PC-3 (cell line): ENCODE data around the gene KANK2. TPM values are rescaled to one million over a fixed set of nuclear protein-coding genes. Genes with fewer than 3 reads are reported as not detected.

Source experiments
- ATAC-seq: fragments of 200-7000 bp; cut with Tn5 transposase; 2 replicates; pipeline ENCODE4 v1.9.1; 2020; ENCODE audit warnings: mild to moderate bottlenecking, moderate library complexity
- BruUV-seq: library from RNA; stranded (reverse); fragments of 400-500 nt; replicated peaks from 2 replicates; lab custom pipeline; 2021; lab: Mats Ljungman, UMichigan
- CTCF ChIA-PET: fragments of 300-600 bp; sonication (Branson Sonifier 250); formaldehyde crosslinking; loops from one replicate; lab custom pipeline; 2022; ENCODE audit warnings: antibody characterized with exemption; lab: Charles Lee
- POLR2A ChIA-PET: fragments of 300-600 bp; sonication (Branson Sonifier 250); formaldehyde crosslinking; loops from one replicate; lab custom pipeline; 2022; ENCODE audit warnings: antibody characterized with exemption; ENCODE audit not compliant: unreplicated experiment; lab: Charles Lee
- DNase-seq: peaks from one replicate; pipeline ENCODE4 v3.0.0-alpha.2; 2015
- H2AFZ ChIP-seq: fragments of 300-600 bp; sonication (generic); 2 replicates; pipeline ENCODE4 v1.6.0; 2016; ENCODE audit warnings: antibody characterized with exemption, low read length
- H3F3A ChIP-seq: fragments of 300-600 bp; sonication (generic); one replicate; pipeline ENCODE4 v1.6.0; 2017; ENCODE audit warnings: antibody characterized with exemption, low read length, control low read depth, mild to moderate bottlenecking; ENCODE audit not compliant: unreplicated experiment
- H3K27ac ChIP-seq: fragments of 300-600 bp; sonication (generic); 2 replicates; pipeline ENCODE4 v1.5.1; 2016; ENCODE audit warnings: mild to moderate bottlenecking, low read length
- H3K27me3 ChIP-seq: fragments of 300-600 bp; sonication (generic); 2 replicates; pipeline ENCODE4 v1.6.1; 2016; ENCODE audit warnings: low read length, mixed read lengths
- H3K36me3 ChIP-seq: fragments of 300-600 bp; sonication (generic); 2 replicates; pipeline ENCODE4 v1.6.1; 2016; ENCODE audit warnings: low read depth, mixed run types, low read length, mixed read lengths
- H3K4me1 ChIP-seq: fragments of 300-600 bp; sonication (generic); 2 replicates; pipeline ENCODE4 v1.5.1; 2016; ENCODE audit warnings: low read length; ENCODE audit not compliant: insufficient read depth
- H3K4me2 ChIP-seq: fragments of 300-600 bp; sonication (generic); 2 replicates; pipeline ENCODE4 v1.6.0; 2016; ENCODE audit warnings: low read length
- H3K4me3 ChIP-seq: fragments of 300-600 bp; sonication (generic); 2 replicates; pipeline ENCODE4 v1.5.1; 2016; ENCODE audit warnings: mild to moderate bottlenecking, low read length, mixed read lengths
- H3K79me2 ChIP-seq: fragments of 300-600 bp; sonication (generic); 2 replicates; pipeline ENCODE4 v1.6.1; 2017; ENCODE audit warnings: low read length, mixed read lengths
- H3K9ac ChIP-seq: fragments of 300-600 bp; sonication (generic); 2 replicates; pipeline ENCODE4 v1.6.0; 2016; ENCODE audit warnings: mild to moderate bottlenecking, low read length
- H3K9me2 ChIP-seq: fragments of 300-600 bp; sonication (generic); replicated peaks from 2 replicates; pipeline ENCODE4 v1.6.1; 2016; ENCODE audit warnings: mixed run types, low read length, mixed read lengths
- H3K9me3 ChIP-seq: fragments of 300-600 bp; sonication (generic); 2 replicates; pipeline ENCODE4 v1.6.1; 2016; ENCODE audit warnings: low read length, mixed read lengths
- H4K20me1 ChIP-seq: fragments of 300-600 bp; sonication (generic); 2 replicates; pipeline ENCODE4 v1.6.1; 2016; ENCODE audit warnings: low read length, mixed read lengths
- EZH2 ChIP-seq: fragments of 300-600 bp; sonication (generic); IDR thresholded peaks from one replicate; pipeline ENCODE4 v1.6.1; 2017; ENCODE audit warnings: antibody characterized with exemption, mild to moderate bottlenecking, low read length; ENCODE audit not compliant: unreplicated experiment
- EZH2phosphoT487 ChIP-seq: fragments of 300-600 bp; sonication (generic); IDR thresholded peaks from 2 replicates; pipeline ENCODE4 v1.6.1; 2018; ENCODE audit warnings: mild to moderate bottlenecking, antibody characterized with exemption, low read length, borderline replicate concordance
- intact Hi-C: fragments of 100-400 bp; cut with micrococcal nuclease; formaldehyde crosslinking; loops from 2 replicates; pipeline ENCODE4 v1.9.0; 2023
- total RNA-seq: library from RNA; depleted of rRNA; stranded (reverse); fragments of >200 nt; gene quantifications from 2 replicates; pipeline ENCODE4 v1.2.3, GENCODE V29; 2014
- TF ChIP-seq, protein P1 (sequence below): fragments of 300-600 bp; sonication (generic); conservative IDR thresholded peaks from 2 replicates; pipeline ENCODE4 v1.5.1; 2017; ENCODE audit warnings: antibody characterized with exemption, low read depth, mild to moderate bottlenecking, low read length

Gene KANK2
- total RNA-seq, 1 experiment from 2014 or later: 98.4 TPM

DNA sequence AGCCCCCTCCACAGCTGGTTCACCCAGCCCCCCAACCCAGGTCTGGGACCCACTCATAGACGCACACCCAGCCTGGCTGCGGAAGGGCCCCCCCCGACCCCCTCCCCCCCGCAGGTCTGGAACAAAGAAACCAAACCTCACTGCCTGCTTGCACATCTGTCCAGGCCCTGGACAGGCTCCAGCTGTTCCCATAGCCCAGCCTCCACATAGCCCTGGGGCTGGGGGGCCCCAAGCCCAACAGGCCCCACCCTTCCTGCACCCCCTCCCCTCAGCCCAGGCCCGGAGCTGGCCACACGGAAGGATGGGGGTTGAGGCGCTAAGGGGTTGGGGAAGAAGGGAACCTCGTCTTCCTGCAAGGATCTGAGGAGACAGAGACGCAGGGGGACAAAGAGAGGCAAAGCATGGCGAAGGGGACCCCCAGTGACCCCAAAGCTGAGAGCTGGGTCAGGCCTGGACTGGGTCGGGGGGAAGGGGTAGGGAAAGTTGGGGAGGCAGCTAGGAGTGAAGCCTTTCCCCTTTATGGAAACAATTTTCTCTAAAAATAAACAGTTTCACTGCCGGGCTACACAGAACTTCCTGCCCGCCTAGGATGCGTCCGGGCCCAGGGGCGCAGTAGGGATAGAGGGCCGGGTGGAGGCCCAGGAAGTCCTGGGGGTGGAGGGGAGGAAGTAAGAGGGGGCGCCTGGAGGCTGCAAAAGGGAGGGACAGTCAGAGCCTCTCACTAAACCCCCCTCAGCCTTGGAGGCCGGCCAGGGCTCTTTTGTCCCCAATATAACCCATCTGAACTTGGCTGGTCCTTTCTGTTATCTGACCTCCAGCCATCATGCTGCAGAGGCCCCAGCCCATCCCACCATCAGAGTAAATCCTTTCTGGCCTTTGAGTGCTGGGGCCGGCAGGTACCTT is 2.4 kb downstream of the KANK2 start:
- Histone ChIP-seq H2AFZ (no peak overlapping the region), H3F3A (no peaks in the 10 kb centered on the region), H3K27me3 (no peaks in the 10 kb centered on the region), H3K79me2 (peaks cover 19% of the 10 kb centered on the region), H4K20me1 (no peaks in the 10 kb centered on the region), H3K9me3 (no peaks in the 10 kb centered on the region), H3K4me3 (no peak overlapping the region; the same call in 1 of the 2 replicates), H3K9ac (no peak overlapping the region), H3K9me2 (no peaks in the 10 kb centered on the region), H3K4me1 (peaks cover 18% of the 10 kb centered on the region), H3K27ac (no peak overlapping the region), H3K36me3 (peaks cover 20% of the 10 kb centered on the region), H3K4me2 (peak overlapping the region; percentile 44)
- DNase-seq: no peak
- ChIA-PET CTCF (no interaction called here), POLR2A (no interaction called here)
- ATAC-seq: peak; percentile 6; the same call in 1 of the 2 replicates
- TF ChIP-seq EZH2phosphoT487 (no peak), EZH2 (no peak)
- TF ChIP-seq, protein P1, sequence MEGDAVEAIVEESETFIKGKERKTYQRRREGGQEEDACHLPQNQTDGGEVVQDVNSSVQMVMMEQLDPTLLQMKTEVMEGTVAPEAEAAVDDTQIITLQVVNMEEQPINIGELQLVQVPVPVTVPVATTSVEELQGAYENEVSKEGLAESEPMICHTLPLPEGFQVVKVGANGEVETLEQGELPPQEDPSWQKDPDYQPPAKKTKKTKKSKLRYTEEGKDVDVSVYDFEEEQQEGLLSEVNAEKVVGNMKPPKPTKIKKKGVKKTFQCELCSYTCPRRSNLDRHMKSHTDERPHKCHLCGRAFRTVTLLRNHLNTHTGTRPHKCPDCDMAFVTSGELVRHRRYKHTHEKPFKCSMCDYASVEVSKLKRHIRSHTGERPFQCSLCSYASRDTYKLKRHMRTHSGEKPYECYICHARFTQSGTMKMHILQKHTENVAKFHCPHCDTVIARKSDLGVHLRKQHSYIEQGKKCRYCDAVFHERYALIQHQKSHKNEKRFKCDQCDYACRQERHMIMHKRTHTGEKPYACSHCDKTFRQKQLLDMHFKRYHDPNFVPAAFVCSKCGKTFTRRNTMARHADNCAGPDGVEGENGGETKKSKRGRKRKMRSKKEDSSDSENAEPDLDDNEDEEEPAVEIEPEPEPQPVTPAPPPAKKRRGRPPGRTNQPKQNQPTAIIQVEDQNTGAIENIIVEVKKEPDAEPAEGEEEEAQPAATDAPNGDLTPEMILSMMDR: no peak
- intact Hi-C loops: no loop called here
- BruUV-seq: no TSS peak

DNA sequence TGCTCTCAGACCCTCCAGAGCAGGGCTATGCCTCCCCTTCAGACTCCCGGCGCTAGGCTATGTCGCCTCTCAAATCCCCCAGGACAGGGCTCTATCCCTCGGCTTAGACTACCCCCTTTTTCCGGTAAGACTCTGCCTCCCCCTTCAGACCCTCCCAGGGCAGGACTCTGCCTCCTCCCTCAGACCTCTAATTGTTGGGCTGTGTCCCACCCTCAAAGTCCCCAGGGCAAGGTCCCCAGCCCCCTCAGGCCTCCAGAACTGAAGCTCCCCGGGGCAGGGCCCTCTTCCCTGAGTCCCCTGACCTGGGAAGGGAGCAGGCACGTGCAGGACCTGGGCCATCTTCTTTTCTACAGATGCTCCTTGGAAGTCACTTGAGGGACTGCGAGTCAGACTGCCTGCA is 3.2 kb downstream of the KANK2 start:
- no peak overlapping the region for H2AFZ ChIP-seq
- peaks cover 19% of the 10 kb centered on the region for H3K79me2 ChIP-seq
- no peaks in the 10 kb centered on the region for H4K20me1 ChIP-seq
- intact Hi-C loops: no loop called here
- H3K9ac ChIP-seq: no peak overlapping the region
- DNase-seq (no peak), ATAC-seq (no peak)
- no peaks in the 10 kb centered on the region for H3F3A ChIP-seq
- no peaks in the 10 kb centered on the region for H3K9me2 ChIP-seq
- no TSS peak for BruUV-seq
- H3K9me3 ChIP-seq: no peaks in the 10 kb centered on the region
- H3K4me2 ChIP-seq: no peak overlapping the region
- TF ChIP-seq EZH2 (no peak), EZH2phosphoT487 (no peak)
- TF ChIP-seq, protein P1: no peak
- no peak overlapping the region for H3K27ac ChIP-seq
- ChIA-PET CTCF (no interaction called here), POLR2A (no interaction called here)
- no peaks in the 10 kb centered on the region for H3K27me3 ChIP-seq
- peaks cover 20% of the 10 kb centered on the region for H3K36me3 ChIP-seq
- H3K4me3 ChIP-seq: no peak overlapping the region
- H3K4me1 ChIP-seq: peaks cover 18% of the 10 kb centered on the region
